KMS-11 (cell line): ENCODE results near the gene JADE3.

Experiments
- H2AFZ ChIP-seq: fragments of 200-600 bp; sonication (generic); 2 replicates; pipeline ENCODE4 v1.6.1; 2016; ENCODE audit warnings: antibody characterized with exemption, mixed run types, low read depth
- H3K27ac ChIP-seq: fragments of 200-600 bp; sonication (generic); 2 replicates; pipeline ENCODE4 v1.6.1; 2016; ENCODE audit warnings: mild to moderate bottlenecking, mixed run types
- H3K27me3 ChIP-seq: fragments of 200-600 bp; sonication (generic); 2 replicates; pipeline ENCODE4 v1.6.1; 2017; ENCODE audit warnings: mild to moderate bottlenecking, low read depth, mixed run types, moderate library complexity; ENCODE audit not compliant: insufficient read depth
- H3K36me3 ChIP-seq: fragments of 200-600 bp; sonication (generic); 2 replicates; pipeline ENCODE4 v1.6.1; 2017; ENCODE audit warnings: mild to moderate bottlenecking, mixed run types; ENCODE audit not compliant: insufficient read depth
- H3K4me1 ChIP-seq: fragments of 200-600 bp; sonication (generic); 2 replicates; pipeline ENCODE4 v1.6.1; 2016; ENCODE audit warnings: mild to moderate bottlenecking, low read depth, mixed run types; ENCODE audit not compliant: poor library complexity, severe bottlenecking
- H3K4me2 ChIP-seq: fragments of 200-600 bp; sonication (generic); 2 replicates; pipeline ENCODE4 v1.7.0; 2016; ENCODE audit warnings: mild to moderate bottlenecking, mixed run types
- H3K4me3 ChIP-seq: fragments of 200-600 bp; sonication (generic); IDR thresholded peaks from 2 replicates; pipeline ENCODE4 v1.6.1; 2017; ENCODE audit warnings: low read depth, low read length, mixed read lengths; ENCODE audit not compliant: insufficient read depth
- H3K79me2 ChIP-seq: fragments of 200-600 bp; sonication (generic); 2 replicates; pipeline ENCODE4 v1.6.1; 2016; ENCODE audit warnings: low read depth, mixed run types; ENCODE audit not compliant: insufficient read depth
- H3K9ac ChIP-seq: fragments of 200-600 bp; sonication (generic); 2 replicates; pipeline ENCODE4 v1.6.1; 2016; ENCODE audit warnings: mild to moderate bottlenecking, mixed run types
- H4K20me1 ChIP-seq: fragments of 200-600 bp; sonication (generic); 2 replicates; pipeline ENCODE4 v1.6.1; 2016; ENCODE audit warnings: mild to moderate bottlenecking, mixed run types; ENCODE audit not compliant: insufficient read depth
- TF ChIP-seq, protein P1 (sequence below): fragments of 200-600 bp; sonication (generic); conservative IDR thresholded peaks from 2 replicates; pipeline ENCODE4 v1.6.1; 2017; ENCODE audit warnings: low read depth, mild to moderate bottlenecking, antibody characterized with exemption, low read length, moderate library complexity, mixed read lengths

Gene JADE3

DNA sequence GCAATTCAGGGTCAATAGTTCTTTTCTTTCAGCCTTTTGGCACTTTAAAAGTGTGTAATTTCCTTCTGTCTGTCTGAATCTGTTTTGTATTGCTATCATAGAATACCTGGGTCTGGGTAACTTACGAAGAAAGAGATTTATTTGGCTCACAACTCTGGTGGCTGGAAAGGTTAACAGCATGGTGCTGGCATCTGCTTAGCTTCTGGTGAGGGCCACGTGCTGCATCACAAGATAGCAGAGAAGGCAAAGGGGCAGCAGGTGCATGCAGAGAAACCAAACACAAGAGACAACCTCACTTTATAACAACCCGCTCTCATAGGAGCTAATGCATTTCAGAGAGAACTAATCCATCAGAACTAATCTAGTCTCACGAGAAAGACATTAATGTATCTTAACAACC, 184.8 kb downstream of the JADE3 start:
- Histone ChIP-seq H2AFZ (no peak overlapping the region), H3K4me1 (peaks cover 8% of the 10 kb centered on the region), H3K4me3 (no peak overlapping the region), H3K4me2 (no peak overlapping the region), H3K36me3 (no peaks in the 10 kb centered on the region), H3K27me3 (no peaks in the 10 kb centered on the region), H4K20me1 (no peaks in the 10 kb centered on the region), H3K27ac (no peak overlapping the region), H3K79me2 (no peaks in the 10 kb centered on the region), H3K9ac (no peak overlapping the region)
- TF ChIP-seq, protein P1, sequence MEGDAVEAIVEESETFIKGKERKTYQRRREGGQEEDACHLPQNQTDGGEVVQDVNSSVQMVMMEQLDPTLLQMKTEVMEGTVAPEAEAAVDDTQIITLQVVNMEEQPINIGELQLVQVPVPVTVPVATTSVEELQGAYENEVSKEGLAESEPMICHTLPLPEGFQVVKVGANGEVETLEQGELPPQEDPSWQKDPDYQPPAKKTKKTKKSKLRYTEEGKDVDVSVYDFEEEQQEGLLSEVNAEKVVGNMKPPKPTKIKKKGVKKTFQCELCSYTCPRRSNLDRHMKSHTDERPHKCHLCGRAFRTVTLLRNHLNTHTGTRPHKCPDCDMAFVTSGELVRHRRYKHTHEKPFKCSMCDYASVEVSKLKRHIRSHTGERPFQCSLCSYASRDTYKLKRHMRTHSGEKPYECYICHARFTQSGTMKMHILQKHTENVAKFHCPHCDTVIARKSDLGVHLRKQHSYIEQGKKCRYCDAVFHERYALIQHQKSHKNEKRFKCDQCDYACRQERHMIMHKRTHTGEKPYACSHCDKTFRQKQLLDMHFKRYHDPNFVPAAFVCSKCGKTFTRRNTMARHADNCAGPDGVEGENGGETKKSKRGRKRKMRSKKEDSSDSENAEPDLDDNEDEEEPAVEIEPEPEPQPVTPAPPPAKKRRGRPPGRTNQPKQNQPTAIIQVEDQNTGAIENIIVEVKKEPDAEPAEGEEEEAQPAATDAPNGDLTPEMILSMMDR = no peak

DNA sequence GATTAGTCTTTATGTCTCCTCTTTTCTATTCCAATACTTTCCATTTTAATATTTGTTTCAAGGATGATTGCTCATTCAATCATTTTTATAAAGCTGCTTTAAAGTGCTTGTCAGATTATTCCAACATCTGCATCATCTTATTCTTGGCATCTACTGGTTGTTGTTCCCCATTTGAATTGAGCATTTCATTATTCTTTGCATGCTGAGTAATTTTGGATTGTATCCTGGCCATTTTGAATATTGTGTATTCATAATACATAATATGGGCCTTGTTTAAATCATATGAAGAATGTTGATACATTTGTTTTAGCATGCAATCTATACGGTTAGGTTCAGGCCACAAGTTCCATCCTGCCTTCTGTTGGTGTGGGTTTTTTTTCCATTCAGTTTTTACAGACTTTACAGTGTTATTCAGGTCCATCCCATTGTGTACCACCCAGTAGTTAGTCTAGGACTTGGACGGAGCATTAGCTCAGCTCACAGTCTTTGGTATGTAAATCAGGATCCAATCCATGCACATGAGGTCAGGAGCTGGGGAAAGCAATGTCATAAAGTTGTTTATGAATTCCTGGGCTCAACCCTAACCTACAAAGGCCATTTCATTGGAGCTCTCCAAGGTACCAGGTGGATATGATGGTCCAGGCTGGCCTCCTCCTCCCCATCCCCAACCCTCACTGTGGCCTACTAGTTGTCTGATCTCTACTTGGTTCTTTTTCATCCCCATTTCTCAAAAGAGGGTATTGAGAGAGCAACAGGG, 186.3 kb downstream of the JADE3 start:
- Histone ChIP-seq H3K4me3 (no peak overlapping the region), H3K27ac (no peak overlapping the region), H2AFZ (no peak overlapping the region), H4K20me1 (no peaks in the 10 kb centered on the region), H3K4me2 (no peak overlapping the region), H3K4me1 (no peaks in the 10 kb centered on the region), H3K79me2 (no peaks in the 10 kb centered on the region), H3K36me3 (no peaks in the 10 kb centered on the region), H3K9ac (no peak overlapping the region), H3K27me3 (no peaks in the 10 kb centered on the region)
- TF ChIP-seq, protein P1 = no peak

DNA sequence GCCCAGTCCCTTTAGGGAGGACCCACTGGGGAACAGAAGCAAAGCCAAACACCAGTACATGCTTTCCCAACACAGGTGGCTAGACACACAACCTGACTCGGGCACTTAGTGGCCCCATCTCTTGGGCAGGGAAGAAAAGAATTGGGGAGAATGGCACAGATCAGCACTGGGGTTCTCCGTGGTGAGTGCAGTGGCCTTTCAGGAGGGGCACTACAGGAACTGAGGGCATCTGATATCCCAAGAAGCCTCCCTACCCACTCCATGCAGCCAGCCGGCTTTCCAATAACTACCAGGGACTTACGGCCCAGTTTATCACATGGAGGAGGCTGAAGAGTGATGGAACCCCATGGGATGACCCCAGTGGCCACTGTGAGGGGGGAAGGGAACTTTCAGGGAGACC, 189.0 kb downstream of the JADE3 start:
- no peak overlapping the region for H3K9ac ChIP-seq
- H3K4me2 ChIP-seq = no peak overlapping the region
- H3K27me3 ChIP-seq = no peaks in the 10 kb centered on the region
- H4K20me1 ChIP-seq = no peaks in the 10 kb centered on the region
- no peaks in the 10 kb centered on the region for H3K36me3 ChIP-seq
- H3K4me3 ChIP-seq = no peak overlapping the region
- no peaks in the 10 kb centered on the region for H3K4me1 ChIP-seq
- TF ChIP-seq, protein P1 = no peak
- H3K27ac ChIP-seq = no peak overlapping the region
- no peaks in the 10 kb centered on the region for H3K79me2 ChIP-seq
- no peak overlapping the region for H2AFZ ChIP-seq
